BE2C (cell line): ENCODE measurements around the gene FANCF.

Experiments used
- DNase-seq: peaks from one replicate; pipeline ENCODE4 v3.0.0-alpha.2; 2020
- H3K27me3 ChIP-seq: fragments of 250-450 bp; sonication (Bioruptor Pico); 2 replicates; pipeline ENCODE4 v1.5.1; 2020; ENCODE audit warnings: mild to moderate bottlenecking
- H3K36me3 ChIP-seq: fragments of 250-450 bp; sonication (Bioruptor Pico); 2 replicates; pipeline ENCODE4 v1.5.1; 2020; ENCODE audit warnings: mild to moderate bottlenecking
- H3K4me1 ChIP-seq: fragments of 250-450 bp; sonication (Bioruptor Pico); 2 replicates; pipeline ENCODE4 v1.5.1; 2020
- H3K4me3 ChIP-seq: 2 replicates; pipeline ENCODE4 v1.5.1; 2011; ENCODE audit warnings: low read depth, low read length
- H3K9me3 ChIP-seq: fragments of 250-450 bp; sonication (Bioruptor Pico); 2 replicates; pipeline ENCODE4 v1.5.1; 2020
- TF ChIP-seq, protein P1 (sequence below): IDR thresholded peaks from 2 replicates; pipeline ENCODE4 v1.5.1; 2012; ENCODE audit warnings: mild to moderate bottlenecking, low read depth, low read length

Gene FANCF

DNA sequence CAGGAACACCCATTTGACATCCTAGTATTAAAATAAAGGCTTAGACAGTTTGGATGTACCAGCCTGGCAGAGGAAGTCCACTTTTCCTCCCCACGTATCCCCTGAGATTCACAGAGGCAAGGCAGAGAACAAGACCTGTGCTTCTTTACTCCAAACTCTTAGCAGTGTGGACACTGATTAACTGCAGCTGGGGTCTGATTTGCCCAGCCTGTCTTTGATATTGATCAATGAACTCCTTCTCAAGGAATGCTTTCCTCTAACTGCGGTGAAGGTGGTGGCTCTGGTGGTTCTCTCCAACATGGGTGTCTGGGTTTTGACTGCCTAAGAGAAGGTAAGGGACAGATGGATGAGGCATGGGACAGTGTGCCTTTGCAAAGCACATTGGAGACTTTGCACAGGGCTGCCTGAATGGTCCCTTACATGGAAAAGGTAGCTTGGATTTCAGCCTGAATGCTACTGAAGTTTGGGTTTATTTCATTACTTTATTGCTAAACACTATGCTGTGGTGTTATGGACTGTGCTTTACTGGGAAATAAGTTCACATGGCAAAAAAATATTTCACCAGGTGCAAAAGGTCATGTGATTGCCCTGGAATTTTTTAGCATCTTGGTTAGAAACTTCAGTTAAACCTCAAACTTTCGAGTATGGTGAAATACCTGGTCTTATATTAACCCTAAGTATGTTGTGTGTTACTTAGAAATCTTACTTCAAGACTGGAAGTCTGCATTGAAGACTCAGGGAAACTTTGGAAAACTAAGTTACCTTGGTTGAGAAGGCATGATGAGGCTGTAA lies 42.6 kb upstream of the FANCF start:
- Histone ChIP-seq H3K36me3 (no peaks in the 10 kb centered on the region), H3K9me3 (no peaks in the 10 kb centered on the region), H3K27me3 (no peaks in the 10 kb centered on the region), H3K4me3 (no peak overlapping the region), H3K4me1 (no peaks in the 10 kb centered on the region)
- DNase-seq, result no peak
- TF ChIP-seq, protein P1, sequence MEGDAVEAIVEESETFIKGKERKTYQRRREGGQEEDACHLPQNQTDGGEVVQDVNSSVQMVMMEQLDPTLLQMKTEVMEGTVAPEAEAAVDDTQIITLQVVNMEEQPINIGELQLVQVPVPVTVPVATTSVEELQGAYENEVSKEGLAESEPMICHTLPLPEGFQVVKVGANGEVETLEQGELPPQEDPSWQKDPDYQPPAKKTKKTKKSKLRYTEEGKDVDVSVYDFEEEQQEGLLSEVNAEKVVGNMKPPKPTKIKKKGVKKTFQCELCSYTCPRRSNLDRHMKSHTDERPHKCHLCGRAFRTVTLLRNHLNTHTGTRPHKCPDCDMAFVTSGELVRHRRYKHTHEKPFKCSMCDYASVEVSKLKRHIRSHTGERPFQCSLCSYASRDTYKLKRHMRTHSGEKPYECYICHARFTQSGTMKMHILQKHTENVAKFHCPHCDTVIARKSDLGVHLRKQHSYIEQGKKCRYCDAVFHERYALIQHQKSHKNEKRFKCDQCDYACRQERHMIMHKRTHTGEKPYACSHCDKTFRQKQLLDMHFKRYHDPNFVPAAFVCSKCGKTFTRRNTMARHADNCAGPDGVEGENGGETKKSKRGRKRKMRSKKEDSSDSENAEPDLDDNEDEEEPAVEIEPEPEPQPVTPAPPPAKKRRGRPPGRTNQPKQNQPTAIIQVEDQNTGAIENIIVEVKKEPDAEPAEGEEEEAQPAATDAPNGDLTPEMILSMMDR, result no peak

DNA sequence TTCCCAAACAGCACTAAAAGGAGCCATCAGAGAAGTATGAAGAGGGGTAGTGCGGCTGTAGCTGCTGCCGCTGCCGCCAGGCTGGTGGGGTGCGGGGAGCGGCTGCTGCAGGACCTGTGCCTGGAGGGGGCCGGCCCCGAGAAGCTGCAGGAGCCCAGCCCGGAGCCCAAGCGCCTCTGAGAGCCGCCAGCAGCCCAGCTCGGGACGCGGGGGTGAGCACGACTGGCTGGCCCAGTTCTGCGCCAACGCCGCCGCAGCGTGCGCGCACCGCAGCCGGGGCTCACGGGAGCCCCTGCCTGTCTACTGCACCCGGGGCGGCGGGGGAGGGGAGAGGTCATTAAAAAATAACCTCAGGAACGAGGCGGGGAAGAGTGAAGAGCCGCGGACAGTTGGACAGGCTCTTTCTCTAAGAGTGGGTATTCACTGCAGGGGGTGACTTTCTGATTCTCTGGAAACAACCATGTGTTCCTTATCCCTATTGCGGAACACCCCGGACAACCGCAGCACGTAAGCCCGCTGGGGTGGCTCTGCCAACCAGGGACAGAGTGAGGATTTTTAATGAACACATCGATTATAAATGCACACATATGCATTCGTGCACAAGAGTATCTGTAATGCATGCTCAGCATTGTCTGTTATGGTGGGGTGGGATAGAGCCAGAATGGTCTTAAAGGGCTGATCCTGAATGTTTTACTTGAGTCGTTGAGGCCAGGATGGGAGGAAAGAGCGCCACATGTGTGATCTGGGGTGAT lies 41.2 kb upstream of the FANCF start:
- Histone ChIP-seq H3K27me3 (no peaks in the 10 kb centered on the region), H3K9me3 (no peaks in the 10 kb centered on the region), H3K4me3 (peak overlapping the region; percentile 70), H3K36me3 (no peaks in the 10 kb centered on the region), H3K4me1 (no peaks in the 10 kb centered on the region)
- peak; percentile 64 for DNase-seq
- TF ChIP-seq, protein P1, result 0 out of 2 replicates have a peak, but pooled peaks have one; percentile 8

DNA sequence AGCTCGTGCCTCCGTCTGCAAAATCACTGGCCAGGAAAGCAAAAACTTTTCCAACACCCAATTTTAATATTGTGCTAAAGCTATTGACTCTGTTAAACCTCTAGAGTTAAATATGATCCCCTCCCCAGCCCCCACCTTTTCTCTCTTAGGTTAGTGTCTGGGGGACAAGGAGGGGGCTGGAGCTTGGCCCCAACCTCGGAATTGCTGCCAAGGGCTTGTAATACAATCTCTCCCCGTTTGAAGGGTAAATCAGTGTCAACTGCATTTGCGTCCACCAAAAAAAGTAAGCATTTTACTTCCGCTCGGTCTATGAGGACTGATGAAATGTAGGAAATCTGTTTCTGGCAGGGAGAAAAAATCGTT lies 40.7 kb upstream of the FANCF start, which contains the start of gene GAS2:
TSS of gene GAS2 (plus strand) at position 287 of the 363 bp plus-strand sequence. CDS start 8,259 bp downstream, outside the sequence.
- H3K9me3 ChIP-seq, result no peaks in the 10 kb centered on the region
- no peaks in the 10 kb centered on the region for H3K4me1 ChIP-seq
- TF ChIP-seq, protein P1, result no peak
- DNase-seq, result no peak
- no peaks in the 10 kb centered on the region for H3K27me3 ChIP-seq
- H3K36me3 ChIP-seq, result no peaks in the 10 kb centered on the region
- H3K4me3 ChIP-seq, result peak within 1 kb of the TSS; percentile 70

DNA sequence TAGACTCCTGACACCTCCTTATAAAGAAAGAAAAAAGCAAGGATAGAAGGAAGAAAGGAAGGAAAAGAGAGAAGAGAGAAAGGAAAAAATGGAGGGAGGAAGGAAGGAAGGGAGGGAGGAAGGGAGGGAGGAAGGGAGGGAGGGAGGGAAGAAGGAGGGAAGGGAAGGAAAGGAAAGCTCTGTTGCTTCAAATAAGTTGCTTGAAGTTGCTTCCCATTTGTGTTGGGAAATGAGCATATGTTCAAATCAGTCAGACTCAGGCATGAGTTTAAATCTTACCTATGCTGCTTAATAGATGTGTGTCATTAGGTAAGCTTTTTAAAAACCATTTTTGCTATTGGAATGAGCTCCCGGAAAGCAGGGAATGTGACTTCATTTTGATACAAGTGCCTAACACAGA lies 34.2 kb upstream of the FANCF start:
- H3K9me3 ChIP-seq, result no peaks in the 10 kb centered on the region
- H3K27me3 ChIP-seq, result no peaks in the 10 kb centered on the region
- no peaks in the 10 kb centered on the region for H3K4me1 ChIP-seq
- H3K36me3 ChIP-seq, result no peaks in the 10 kb centered on the region
- DNase-seq, result no peak
- TF ChIP-seq, protein P1, result no peak
- no peak overlapping the region for H3K4me3 ChIP-seq

DNA sequence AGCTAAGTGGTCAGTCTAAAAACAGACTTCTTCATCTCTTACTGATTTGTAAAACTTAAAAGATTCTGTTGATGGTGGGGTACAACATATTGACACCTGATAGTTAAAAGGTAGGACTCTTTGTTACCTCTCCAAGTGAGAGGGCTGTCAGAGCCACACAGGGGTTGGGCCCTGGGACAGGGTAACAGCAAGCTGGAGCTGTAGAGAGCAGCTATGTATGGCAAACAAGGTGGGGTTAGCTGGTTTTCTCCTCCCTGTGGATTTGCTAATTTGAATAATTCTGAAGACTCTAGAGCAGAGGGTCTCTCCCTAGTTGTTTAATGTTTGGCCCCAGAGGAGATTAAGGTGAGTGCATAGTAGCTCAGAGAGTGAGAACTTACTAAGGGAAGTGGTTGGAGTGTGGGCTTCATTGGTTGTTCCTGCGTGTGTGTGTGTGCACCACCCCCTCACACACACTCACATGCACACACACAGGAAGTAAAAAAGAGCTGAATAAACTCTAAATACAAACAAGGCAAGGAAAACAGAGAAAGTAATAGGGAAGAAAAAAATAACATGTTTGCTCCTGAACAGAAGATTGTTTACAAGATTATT lies 31.6 kb upstream of the FANCF start:
- Histone ChIP-seq H3K4me1 (no peaks in the 10 kb centered on the region), H3K27me3 (no peaks in the 10 kb centered on the region), H3K9me3 (no peaks in the 10 kb centered on the region), H3K4me3 (no peak overlapping the region), H3K36me3 (no peaks in the 10 kb centered on the region)
- TF ChIP-seq, protein P1, result no peak
- DNase-seq, result no peak
